ENCODE measurements around the gene NRP1. TPM values are rescaled to one million over a fixed set of nuclear protein-coding genes. Genes with fewer than 3 reads are reported as not detected.

Gene NRP1
- total and polyA plus RNA-seq, 2 donors (not counting 3 experiments of a cell fraction or from before 2014, with no cell fraction given), result 122 to 306 TPM

DNA sequence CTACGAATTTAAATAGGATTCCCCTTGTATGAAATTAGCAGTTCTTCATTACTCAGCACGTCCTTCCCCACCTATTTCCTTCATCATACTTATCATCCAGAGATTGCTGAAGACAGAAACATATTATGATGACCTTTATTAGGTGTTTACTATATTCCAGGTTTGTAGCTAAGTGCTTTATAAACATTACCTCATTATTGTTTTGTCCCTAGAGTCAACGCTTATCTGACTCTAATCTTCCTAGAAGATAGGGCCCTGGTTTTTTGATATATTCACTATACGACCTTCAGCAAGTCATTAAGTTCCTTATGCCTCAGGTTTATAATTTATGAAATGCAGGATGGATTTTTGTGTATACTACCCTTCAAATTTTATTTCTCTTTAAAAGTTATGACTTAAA is 36.8 kb upstream of the NRP1 start:
- BruUV-seq (replicated peaks), result no TSS peak
- no peaks in the 10 kb centered on the region for H4K20me1 ChIP-seq (replicated peaks; ENCODE audit: control insufficient read depth, extremely low read depth, insufficient read depth, low read length)
- dilution Hi-C loops (cut with MboI; ENCODE audit: extremely low pct_ligation_motif_present, low sequenced_read_pairs), result no loop called here
- POLR2A ChIA-PET, result no interaction called here
- H3K9me3 ChIP-seq (replicated peaks; ENCODE audit: control insufficient read depth, insufficient read depth, low read length), result peaks cover 5% of the 10 kb centered on the region
- no peak overlapping the region for H3K4me3 ChIP-seq (replicated peaks in 1 of 3; ENCODE audit: insufficient read depth in 1 of 3, low read depth in 1 of 3, low read length in 3 of 3)
- DNase-seq (ENCODE audit: low read depth, low spot score), result no peak
- H3K27ac ChIP-seq (ENCODE audit: insufficient read depth, low read depth, low read length), result no peak overlapping the region
- TF ChIP-seq FOS (IDR thresholded peaks at IDR 0.05; ENCODE audit: borderline replicate concordance, insufficient read depth, low read length) (no peak), POLR2AphosphoS5 (IDR thresholded peaks at IDR 0.05; ENCODE audit: insufficient read depth, low read depth, low read length) (no peak), GATA2 (IDR thresholded peaks at IDR 0.05; ENCODE audit: insufficient read depth, insufficient read length, low read depth, low read length) (no peak), POLR2A (IDR thresholded peaks at IDR 0.05; ENCODE audit: low read depth, low read length) (no peak), MYC (IDR thresholded peaks at IDR 0.05; ENCODE audit: low read depth, low read length) (no peak), EZH2 (IDR thresholded peaks at IDR 0.05; ENCODE audit: borderline replicate concordance, low read depth, low read length, severe bottlenecking) (no peak), JUN (IDR thresholded peaks at IDR 0.05; ENCODE audit: borderline replicate concordance, insufficient read depth, insufficient read length, low read depth) (no peak)
- TF ChIP-seq, protein P1, sequence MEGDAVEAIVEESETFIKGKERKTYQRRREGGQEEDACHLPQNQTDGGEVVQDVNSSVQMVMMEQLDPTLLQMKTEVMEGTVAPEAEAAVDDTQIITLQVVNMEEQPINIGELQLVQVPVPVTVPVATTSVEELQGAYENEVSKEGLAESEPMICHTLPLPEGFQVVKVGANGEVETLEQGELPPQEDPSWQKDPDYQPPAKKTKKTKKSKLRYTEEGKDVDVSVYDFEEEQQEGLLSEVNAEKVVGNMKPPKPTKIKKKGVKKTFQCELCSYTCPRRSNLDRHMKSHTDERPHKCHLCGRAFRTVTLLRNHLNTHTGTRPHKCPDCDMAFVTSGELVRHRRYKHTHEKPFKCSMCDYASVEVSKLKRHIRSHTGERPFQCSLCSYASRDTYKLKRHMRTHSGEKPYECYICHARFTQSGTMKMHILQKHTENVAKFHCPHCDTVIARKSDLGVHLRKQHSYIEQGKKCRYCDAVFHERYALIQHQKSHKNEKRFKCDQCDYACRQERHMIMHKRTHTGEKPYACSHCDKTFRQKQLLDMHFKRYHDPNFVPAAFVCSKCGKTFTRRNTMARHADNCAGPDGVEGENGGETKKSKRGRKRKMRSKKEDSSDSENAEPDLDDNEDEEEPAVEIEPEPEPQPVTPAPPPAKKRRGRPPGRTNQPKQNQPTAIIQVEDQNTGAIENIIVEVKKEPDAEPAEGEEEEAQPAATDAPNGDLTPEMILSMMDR (IDR thresholded peaks at IDR 0.05; ENCODE audit: extremely low read depth in 1 of 2, insufficient read depth in 1 of 2, low read depth in 1 of 2, low read length in 2 of 2), result no peak
- TF ChIP-seq, protein P2, sequence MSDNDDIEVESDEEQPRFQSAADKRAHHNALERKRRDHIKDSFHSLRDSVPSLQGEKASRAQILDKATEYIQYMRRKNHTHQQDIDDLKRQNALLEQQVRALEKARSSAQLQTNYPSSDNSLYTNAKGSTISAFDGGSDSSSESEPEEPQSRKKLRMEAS (IDR thresholded peaks at IDR 0.05; ENCODE audit: insufficient read depth, insufficient read length), result no peak
- H3K9me1 ChIP-seq (replicated peaks; ENCODE audit: control insufficient read depth, extremely low read depth, insufficient read depth, low read length), result no peaks in the 10 kb centered on the region
- H3K79me2 ChIP-seq (ENCODE audit: control insufficient read depth, insufficient read depth, low read length), result no peaks in the 10 kb centered on the region
- no peaks in the 10 kb centered on the region for H3K36me3 ChIP-seq (ENCODE audit: control insufficient read depth in 2 of 2, extremely low read depth in 1 of 2, insufficient read depth in 2 of 2, low read length in 2 of 2)
- no peak for FAIRE-seq
- CTCF ChIA-PET, result interaction anchor here (1.5 kb wide), 1 partner anchor 9 kb away, joined by 4 read pairs; no protein-coding TSS in a partner anchor
- H3K4me2 ChIP-seq (ENCODE audit: insufficient read depth, low read length), result no peak overlapping the region
- H3K9ac ChIP-seq (replicated peaks; ENCODE audit: extremely low read depth, insufficient read depth, low read length), result no peak overlapping the region
- intact Hi-C loops (cut with micrococcal nuclease), result no loop called here
- H3K27me3 ChIP-seq (ENCODE audit: control insufficient read depth in 2 of 2, insufficient read depth in 2 of 2, low read length in 2 of 2), result no peaks in the 10 kb centered on the region
- H2AFZ ChIP-seq (ENCODE audit: low read depth, low read length), result no peak overlapping the region
- peaks cover 7% of the 10 kb centered on the region for H3K4me1 ChIP-seq (ENCODE audit: control insufficient read depth, extremely low read depth, insufficient read depth, low read length)

All from endothelial cell of umbilical vein (primary cell).